Astrocyte (in vitro differentiated cells and primary cell): ENCODE data around the gene AOAH. TPM values are rescaled to one million over a fixed set of nuclear protein-coding genes. Genes with fewer than 3 reads are reported as not detected.

ENCODE experiments used
- DNase-seq: peaks from one replicate; pipeline ENCODE4 v3.0.0-alpha.2; 2010; ENCODE audit warnings: low read depth
- FAIRE-seq: peaks from 2 replicates; lab custom pipeline; 2011; peaks lifted over from hg19 to GRCh38; lab: Jason Lieb, UNC
- H2AFZ ChIP-seq: 2 replicates; pipeline ENCODE4 v1.6.0; 2012; ENCODE audit warnings: low read depth, low read length, inconsistent platforms
- H3K27ac ChIP-seq: 2 replicates; pipeline ENCODE4 v1.5.1; 2011; ENCODE audit warnings: low read depth, low read length, inconsistent platforms
- H3K27me3 ChIP-seq: 2 replicates; pipeline ENCODE4 v1.6.0; 2011; ENCODE audit warnings: low read length, inconsistent platforms; ENCODE audit not compliant: insufficient read depth
- H3K36me3 ChIP-seq: 2 replicates; pipeline ENCODE4 v1.5.1; 2011; ENCODE audit warnings: low read length, inconsistent platforms; ENCODE audit not compliant: insufficient read depth
- H3K4me1 ChIP-seq: 2 replicates; pipeline ENCODE4 v1.5.1; 2011; ENCODE audit warnings: low read length, inconsistent platforms; ENCODE audit not compliant: insufficient read depth
- H3K4me2 ChIP-seq: 2 replicates; pipeline ENCODE4 v1.6.0; 2012; ENCODE audit warnings: low read length, inconsistent platforms
- H3K4me3 ChIP-seq: 2 replicates; pipeline ENCODE4 v1.5.1; 2011; ENCODE audit warnings: low read depth, mild to moderate bottlenecking, low read length, inconsistent platforms; ENCODE audit not compliant: insufficient read depth
- H3K79me2 ChIP-seq: 2 replicates; pipeline ENCODE4 v1.6.0; 2012; ENCODE audit warnings: mild to moderate bottlenecking, low read length, inconsistent platforms; ENCODE audit not compliant: insufficient read depth
- H3K9ac ChIP-seq: 2 replicates; pipeline ENCODE4 v1.6.0; 2012; ENCODE audit warnings: mild to moderate bottlenecking, low read length, inconsistent platforms
- H3K9me3 ChIP-seq: 2 replicates; pipeline ENCODE4 v1.5.1; 2012; ENCODE audit warnings: low read depth, mild to moderate bottlenecking, low read length, inconsistent platforms; ENCODE audit not compliant: insufficient read depth
- H4K20me1 ChIP-seq: 2 replicates; pipeline ENCODE4 v1.6.0; 2012; ENCODE audit warnings: low read length, inconsistent platforms; ENCODE audit not compliant: insufficient read depth
- H3K27ac Mint-ChIP-seq: one replicate; pipeline ENCODE4 v1.8.0; 2021; ENCODE audit warnings: mild to moderate bottlenecking, mixed read lengths; ENCODE audit not compliant: unreplicated experiment
- H3K27me3 Mint-ChIP-seq: one replicate; pipeline ENCODE4 v1.8.0; 2021; ENCODE audit warnings: low read depth, mixed read lengths; ENCODE audit not compliant: unreplicated experiment
- H3K36me3 Mint-ChIP-seq: one replicate; pipeline ENCODE4 v1.8.0; 2021; ENCODE audit warnings: low read depth, mixed read lengths; ENCODE audit not compliant: unreplicated experiment
- H3K4me1 Mint-ChIP-seq: one replicate; pipeline ENCODE4 v1.8.0; 2021; ENCODE audit warnings: low read depth, mixed read lengths; ENCODE audit not compliant: unreplicated experiment
- H3K4me3 Mint-ChIP-seq: one replicate; pipeline ENCODE4 v1.8.0; 2021; ENCODE audit warnings: mild to moderate bottlenecking, moderate library complexity, mixed read lengths; ENCODE audit not compliant: unreplicated experiment
- H3K9me3 Mint-ChIP-seq: one replicate; pipeline ENCODE4 v1.8.0; 2021; ENCODE audit warnings: mild to moderate bottlenecking, mixed read lengths; ENCODE audit not compliant: unreplicated experiment
- EZH2 ChIP-seq: IDR thresholded peaks from 2 replicates; pipeline ENCODE4 v1.6.1; 2012; ENCODE audit warnings: mild to moderate bottlenecking, low read length, inconsistent platforms; ENCODE audit not compliant: insufficient read depth
- total RNA-seq: library from RNA; stranded (reverse); gene quantifications from 2 replicates; pipeline ENCODE4 v1.2.1, GENCODE V29; 2021
- TF ChIP-seq, protein P1 (sequence below): IDR thresholded peaks from 2 replicates; pipeline ENCODE4 v1.5.1; 2011; ENCODE audit warnings: low read depth, mild to moderate bottlenecking, inconsistent platforms, low read length, moderate library complexity; ENCODE audit not compliant: insufficient read depth

AOAH gene
- total RNA-seq, 1 donor from 2014 or later = not detected

GRCh38 chr7:36509962-36510361, 214.3 kb downstream of the AOAH start:
- H3K4me3 Mint-ChIP-seq = no peak overlapping the region
- TF ChIP-seq, protein P1, sequence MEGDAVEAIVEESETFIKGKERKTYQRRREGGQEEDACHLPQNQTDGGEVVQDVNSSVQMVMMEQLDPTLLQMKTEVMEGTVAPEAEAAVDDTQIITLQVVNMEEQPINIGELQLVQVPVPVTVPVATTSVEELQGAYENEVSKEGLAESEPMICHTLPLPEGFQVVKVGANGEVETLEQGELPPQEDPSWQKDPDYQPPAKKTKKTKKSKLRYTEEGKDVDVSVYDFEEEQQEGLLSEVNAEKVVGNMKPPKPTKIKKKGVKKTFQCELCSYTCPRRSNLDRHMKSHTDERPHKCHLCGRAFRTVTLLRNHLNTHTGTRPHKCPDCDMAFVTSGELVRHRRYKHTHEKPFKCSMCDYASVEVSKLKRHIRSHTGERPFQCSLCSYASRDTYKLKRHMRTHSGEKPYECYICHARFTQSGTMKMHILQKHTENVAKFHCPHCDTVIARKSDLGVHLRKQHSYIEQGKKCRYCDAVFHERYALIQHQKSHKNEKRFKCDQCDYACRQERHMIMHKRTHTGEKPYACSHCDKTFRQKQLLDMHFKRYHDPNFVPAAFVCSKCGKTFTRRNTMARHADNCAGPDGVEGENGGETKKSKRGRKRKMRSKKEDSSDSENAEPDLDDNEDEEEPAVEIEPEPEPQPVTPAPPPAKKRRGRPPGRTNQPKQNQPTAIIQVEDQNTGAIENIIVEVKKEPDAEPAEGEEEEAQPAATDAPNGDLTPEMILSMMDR = no peak
- no peak for TF ChIP-seq EZH2
- H3K9me3 ChIP-seq = no peaks in the 10 kb centered on the region
- DNase-seq (no peak), FAIRE-seq (no peak)
- peaks cover 2% of the 10 kb centered on the region for H3K36me3 Mint-ChIP-seq
- no peaks in the 10 kb centered on the region for H3K4me1 ChIP-seq
- H3K27me3 ChIP-seq = no peaks in the 10 kb centered on the region
- no peaks in the 10 kb centered on the region for H3K9me3 Mint-ChIP-seq
- no peak overlapping the region for H3K4me2 ChIP-seq
- no peak overlapping the region for H3K27ac ChIP-seq
- H3K79me2 ChIP-seq = no peaks in the 10 kb centered on the region
- no peaks in the 10 kb centered on the region for H3K27me3 Mint-ChIP-seq
- peaks cover 9% of the 10 kb centered on the region for H3K4me1 Mint-ChIP-seq
- H3K36me3 ChIP-seq = no peaks in the 10 kb centered on the region
- no peak overlapping the region for H3K9ac ChIP-seq
- no peak overlapping the region for H3K4me3 ChIP-seq
- H4K20me1 ChIP-seq = no peaks in the 10 kb centered on the region
- H3K27ac Mint-ChIP-seq = no peak overlapping the region
- no peak overlapping the region for H2AFZ ChIP-seq

- no peak overlapping the region for H3K27ac ChIP-seq
- no peak overlapping the region for H2AFZ ChIP-seq
- no peak overlapping the region for H3K4me3 ChIP-seq
- H3K9me3 Mint-ChIP-seq = peaks cover 4% of the 10 kb centered on the region
- H3K36me3 ChIP-seq = no peaks in the 10 kb centered on the region
- H3K4me3 Mint-ChIP-seq = no peak overlapping the region
- no peak for DNase-seq
- H3K9me3 ChIP-seq = no peaks in the 10 kb centered on the region
- H3K4me1 Mint-ChIP-seq = peaks cover 9% of the 10 kb centered on the region
- no peak overlapping the region for H3K4me2 ChIP-seq
- TF ChIP-seq EZH2 = no peak
- TF ChIP-seq, protein P1 = no peak
- no peaks in the 10 kb centered on the region for H3K27me3 Mint-ChIP-seq
- H3K79me2 ChIP-seq = no peaks in the 10 kb centered on the region
- H4K20me1 ChIP-seq = no peaks in the 10 kb centered on the region
- no peak for FAIRE-seq
- H3K36me3 Mint-ChIP-seq = no peaks in the 10 kb centered on the region
- H3K4me1 ChIP-seq = no peaks in the 10 kb centered on the region
- H3K9ac ChIP-seq = no peak overlapping the region
- no peak overlapping the region for H3K27ac Mint-ChIP-seq
- no peaks in the 10 kb centered on the region for H3K27me3 ChIP-seq
Observed at GRCh38 chr7:36507475-36508440, 216.5 kb downstream of the AOAH start.

DNA sequence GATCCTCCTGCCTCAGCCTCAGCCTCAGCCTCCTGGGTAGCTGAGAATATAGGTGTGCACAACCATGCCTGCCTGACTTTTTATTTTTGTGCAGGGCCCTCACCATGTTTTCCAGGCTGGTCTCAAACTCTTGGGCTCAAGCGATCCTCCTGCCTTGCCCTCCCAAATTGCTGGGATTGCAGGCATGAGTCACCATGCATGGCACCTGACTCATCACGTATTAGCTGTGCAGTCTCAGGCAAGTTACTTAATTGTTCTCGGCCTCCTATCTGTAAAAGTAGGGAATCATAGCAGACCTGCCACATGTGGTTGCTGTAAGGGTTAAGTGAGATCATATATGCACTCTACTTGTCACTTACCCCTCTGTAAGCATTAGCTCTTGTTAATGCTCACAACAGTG, 217.5 kb downstream of the AOAH start:
- H3K4me3 Mint-ChIP-seq = no peak overlapping the region
- peak; percentile 44 for DNase-seq
- FAIRE-seq = no peak
- peaks cover 5% of the 10 kb centered on the region for H3K27me3 Mint-ChIP-seq
- no peaks in the 10 kb centered on the region for H3K36me3 Mint-ChIP-seq
- no peak overlapping the region for H3K27ac Mint-ChIP-seq
- Histone ChIP-seq H4K20me1 (no peaks in the 10 kb centered on the region), H3K4me2 (no peak overlapping the region), H3K9me3 (no peaks in the 10 kb centered on the region), H3K4me3 (no peak overlapping the region), H3K79me2 (no peaks in the 10 kb centered on the region), H3K27me3 (no peaks in the 10 kb centered on the region), H3K27ac (no peak overlapping the region), H3K36me3 (no peaks in the 10 kb centered on the region), H3K9ac (no peak overlapping the region), H2AFZ (no peak overlapping the region), H3K4me1 (no peaks in the 10 kb centered on the region)
- peaks cover 4% of the 10 kb centered on the region for H3K9me3 Mint-ChIP-seq
- TF ChIP-seq, protein P1 = no peak
- TF ChIP-seq EZH2 = no peak
- peaks cover 9% of the 10 kb centered on the region for H3K4me1 Mint-ChIP-seq
